DMS153 treated with DMSO at 0.1 percent for 48 hours (cell line): ENCODE measurements around the gene SLC38A6.
A peak's percentile ranks its signal among the peaks of the same experiment; 100 is the strongest.
"Not testable (repeated sequence)": the region's sequence is repeated elsewhere in the genome, so short reads cannot be mapped to it uniquely, and the experiment has no call there.

ENCODE experiments used
- DNase-seq: peaks from one replicate; lab custom pipeline; 2025; ENCODE audit not compliant: unreplicated experiment; lab: John Stamatoyannopoulos, UW

The SLC38A6 gene

DNA sequence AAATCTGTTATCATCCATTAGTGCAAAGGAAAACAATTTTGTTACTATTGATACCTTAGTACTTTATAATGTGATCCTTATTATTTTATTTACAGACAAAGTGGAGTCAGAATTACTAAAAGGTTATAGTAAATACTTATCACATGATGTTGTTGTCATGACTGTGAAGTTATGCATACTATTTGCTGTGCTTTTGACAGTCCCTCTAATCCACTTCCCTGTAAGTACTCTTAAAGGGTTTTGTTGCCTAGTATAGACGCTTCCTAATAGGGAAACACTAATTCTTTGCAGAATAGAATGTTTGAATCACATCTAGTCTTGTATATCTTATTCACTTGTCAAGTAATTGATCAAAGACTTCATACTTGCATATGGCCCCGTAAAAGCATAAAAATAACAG lies 69.4 kb downstream of the SLC38A6 start:
- no peak for DNase-seq

DNA sequence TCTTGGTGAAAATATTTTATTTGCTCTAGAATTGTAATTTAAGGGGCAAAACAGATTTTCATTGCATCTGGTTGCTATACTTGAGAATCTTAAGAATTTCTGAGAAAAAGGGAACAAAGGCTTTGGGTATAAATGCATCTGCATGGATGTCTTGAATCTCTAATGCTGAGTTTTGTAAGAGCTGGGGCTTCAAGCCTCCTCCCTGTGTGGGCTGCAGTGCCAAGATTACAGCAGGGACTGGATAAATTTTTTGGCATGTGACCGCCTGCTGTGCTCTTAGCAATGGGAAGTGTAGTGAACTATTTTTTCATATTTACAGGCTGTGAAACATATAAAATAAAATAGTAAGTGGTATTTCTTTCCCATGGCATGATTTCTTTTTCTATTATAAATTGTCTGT lies 70.0 kb downstream of the SLC38A6 start:
- no peak for DNase-seq

DNA sequence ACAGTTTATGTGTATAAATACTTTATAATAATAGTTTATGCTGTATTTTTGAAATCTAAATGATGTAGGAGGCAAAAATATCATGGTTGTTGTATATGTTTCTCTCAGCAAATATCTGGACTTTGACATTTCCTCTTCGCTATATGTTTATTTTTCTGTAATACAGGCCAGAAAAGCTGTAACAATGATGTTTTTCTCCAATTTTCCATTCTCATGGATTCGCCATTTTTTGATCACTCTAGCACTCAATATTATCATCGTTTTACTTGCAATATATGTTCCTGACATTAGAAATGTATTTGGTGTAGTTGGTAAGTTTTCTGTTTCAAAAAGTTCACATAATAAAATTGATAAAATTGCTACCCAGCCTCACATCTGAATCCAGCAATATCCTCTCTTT lies 70.6 kb downstream of the SLC38A6 start:
- DNase-seq = no peak

DNA sequence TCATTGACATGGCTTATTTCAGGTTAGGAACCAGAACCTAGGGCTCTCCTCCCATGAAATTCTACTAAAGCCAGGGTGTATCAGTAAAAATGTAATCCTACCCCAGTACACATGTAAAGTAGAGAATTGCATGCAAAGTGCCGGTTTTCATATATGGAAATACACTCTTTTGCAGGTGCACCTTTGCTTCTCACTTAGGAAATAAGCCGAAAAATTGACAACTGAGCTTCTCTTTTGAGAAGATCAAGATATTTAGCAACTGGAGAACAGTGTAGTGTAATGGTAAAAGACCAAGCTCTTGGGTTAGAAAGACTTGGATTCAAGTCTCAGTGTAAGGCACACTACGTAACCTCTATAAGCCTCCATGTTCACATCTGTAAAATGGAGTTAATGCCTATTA lies 82.4 kb downstream of the SLC38A6 start:
- no peak for DNase-seq

DNA sequence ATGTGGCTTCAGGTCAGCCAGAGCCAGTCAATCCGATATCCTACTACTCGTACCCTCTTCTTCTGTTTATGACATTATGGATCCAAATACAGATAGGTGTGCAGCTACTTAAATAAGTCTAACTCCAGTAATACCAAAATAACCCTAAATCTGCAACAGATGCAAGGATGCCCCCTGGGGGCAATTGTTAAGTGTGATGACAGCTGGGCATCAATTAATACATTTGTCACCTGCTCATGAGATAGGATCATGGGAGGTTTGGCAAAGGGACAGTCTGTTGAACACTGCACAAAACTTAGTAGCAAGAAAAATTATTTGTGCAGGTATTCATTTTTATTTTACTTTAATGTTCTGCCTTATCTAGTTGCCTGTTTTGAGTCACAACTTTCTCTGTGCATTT lies 83.2 kb downstream of the SLC38A6 start:
- no peak for DNase-seq

DNA sequence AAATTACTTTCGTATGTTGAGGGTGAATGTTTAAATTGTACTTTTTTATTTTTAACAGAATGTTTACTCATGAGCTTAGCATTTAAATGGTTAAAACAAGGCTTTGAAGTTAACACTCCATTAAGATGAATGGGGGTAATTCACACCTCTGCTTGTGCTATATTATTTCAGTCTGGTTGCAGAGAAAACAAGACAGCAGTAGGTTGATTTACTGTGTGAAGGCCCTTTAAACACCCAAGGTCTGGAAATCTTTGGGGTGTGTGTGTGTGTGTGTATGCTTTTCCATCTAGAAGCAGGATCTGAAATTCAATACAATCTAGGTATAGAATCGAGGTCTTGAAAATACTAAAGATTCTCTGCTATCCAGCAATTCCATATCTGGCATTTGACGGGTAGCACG lies 83.8 kb downstream of the SLC38A6 start:
- no peak for DNase-seq

DNA sequence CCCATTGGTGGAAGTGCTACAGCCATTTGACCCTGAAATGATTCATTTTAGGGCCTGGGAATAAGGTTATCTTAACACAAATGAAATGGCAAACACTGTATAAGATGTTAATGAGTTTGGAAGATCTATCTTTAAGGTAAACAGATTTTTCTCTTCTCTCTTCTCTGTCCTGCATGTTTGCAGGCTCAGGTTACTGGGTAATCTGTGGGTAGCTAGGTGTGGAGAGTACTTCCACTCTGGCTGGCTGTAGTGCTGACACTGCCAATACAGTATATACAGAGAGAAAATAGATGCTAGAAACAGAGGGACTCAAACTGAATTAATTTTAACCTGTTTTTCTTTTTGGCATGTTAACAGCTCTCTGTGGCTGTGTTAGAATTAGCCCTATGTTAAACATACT lies 84.6 kb downstream of the SLC38A6 start:
- peak; percentile 75 for DNase-seq

DNA sequence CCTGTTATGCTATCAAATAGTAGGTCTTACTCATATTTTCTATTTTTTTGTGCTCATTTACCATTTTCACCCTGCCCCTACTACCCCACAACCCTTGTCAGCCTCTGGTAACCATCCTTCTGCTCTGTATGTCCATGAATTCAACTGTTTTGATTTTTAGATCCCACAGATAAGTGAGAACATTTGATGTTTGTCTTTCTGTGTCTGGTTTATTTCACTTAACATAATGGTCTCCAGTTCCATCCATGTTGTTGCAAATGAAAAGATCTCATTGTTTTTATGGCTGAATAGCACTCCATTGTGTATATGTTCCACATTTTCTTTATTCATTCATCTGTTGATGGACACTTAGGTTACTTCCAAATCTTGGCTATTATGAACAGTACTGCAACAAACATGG lies 91.4 kb downstream of the SLC38A6 start:
- DNase-seq = not testable (repeated sequence)

DNA sequence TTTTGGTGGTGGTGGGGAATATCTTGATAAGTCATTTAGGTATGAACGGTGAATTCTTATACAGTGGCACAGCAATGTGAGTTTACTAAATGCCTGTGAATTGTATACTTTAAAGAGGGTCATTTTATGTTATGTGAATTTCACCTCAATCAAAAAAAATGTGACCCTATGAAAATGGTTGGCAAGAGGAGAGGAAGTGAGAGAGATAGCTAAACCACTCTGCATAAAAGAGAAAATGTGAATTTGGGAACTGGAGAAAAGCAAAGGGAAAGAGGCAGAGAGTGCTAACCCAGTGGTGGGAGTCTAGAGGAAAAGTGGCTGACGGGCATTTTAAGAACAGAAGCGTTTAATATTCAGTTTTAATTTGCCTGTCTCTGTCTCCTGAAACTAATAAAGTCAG lies 93.8 kb downstream of the SLC38A6 start:
- no peak for DNase-seq

DNA sequence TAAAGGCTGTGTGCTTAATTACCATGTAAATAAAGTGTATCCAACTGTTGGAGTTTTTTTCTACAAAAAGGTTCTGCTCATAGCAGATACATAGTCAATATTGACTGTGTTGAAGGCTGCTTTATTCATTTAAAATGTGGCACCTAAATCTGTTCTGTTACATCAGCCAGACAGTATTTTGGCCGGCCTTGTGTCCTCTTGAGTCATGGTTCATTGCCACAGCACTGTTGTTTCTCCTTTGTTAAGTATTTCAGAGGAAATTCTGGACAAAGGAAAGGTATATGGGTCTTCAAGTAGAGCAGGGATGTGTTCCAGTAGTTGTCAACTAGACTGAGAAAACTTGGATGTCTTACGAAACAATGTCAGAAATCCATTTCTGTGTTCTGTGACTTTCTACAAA lies 95.5 kb downstream of the SLC38A6 start:
- peak; percentile 30 for DNase-seq

DNA sequence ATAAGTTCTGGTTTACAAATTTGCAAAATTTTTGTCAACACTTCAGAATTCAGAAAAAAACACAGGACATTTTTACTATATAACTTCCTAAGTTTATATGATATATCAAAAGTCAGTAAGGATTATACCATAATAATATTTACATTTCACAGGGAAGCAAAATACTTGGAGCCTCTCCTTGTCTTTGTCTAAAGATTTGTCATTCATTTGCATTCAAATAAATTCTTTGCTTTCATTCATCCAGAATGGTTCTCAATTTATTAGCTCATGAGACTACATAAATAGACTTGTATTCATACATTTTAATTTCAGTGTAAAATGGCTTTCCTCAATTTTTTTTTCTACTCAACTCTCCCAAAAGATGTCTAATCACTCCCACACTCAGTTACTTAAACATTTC lies 96.4 kb downstream of the SLC38A6 start:
- no peak for DNase-seq

DNA sequence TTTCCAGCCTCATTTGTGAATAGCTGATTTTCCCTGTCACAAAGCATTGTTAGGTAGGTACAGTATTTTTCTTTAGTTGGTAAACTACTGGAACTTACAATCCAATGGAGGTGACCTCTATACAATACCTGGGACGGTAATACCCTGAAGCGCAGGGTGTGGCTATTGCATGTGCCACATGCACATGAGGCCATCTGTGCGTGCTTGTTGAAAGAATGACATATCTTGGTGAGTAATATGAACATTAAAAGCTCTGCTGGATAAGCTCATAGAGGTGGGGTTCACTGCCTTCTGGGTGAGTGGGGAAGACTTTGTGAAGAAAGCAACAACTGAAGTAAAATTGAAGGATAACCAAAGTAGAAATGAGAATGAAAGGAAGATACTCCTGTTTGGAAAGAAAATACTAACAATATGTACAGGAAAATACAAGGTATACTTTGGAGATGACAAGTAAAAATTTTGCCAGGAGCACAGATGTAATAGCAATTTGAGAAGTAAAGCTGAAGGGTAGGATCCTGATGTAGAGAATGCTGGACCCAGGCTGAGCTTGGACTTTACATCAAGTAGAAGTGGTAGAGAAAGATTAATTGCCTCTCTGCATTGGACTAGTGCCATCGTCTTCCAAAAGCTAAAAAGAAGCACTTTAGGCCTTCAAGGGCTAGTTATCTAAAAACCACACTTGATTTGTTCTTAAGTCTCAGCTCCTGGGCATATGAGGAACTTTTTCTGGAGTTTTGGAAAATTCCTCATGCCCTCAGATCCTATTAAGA lies 97.1 kb downstream of the SLC38A6 start:
- no peak for DNase-seq

DNA sequence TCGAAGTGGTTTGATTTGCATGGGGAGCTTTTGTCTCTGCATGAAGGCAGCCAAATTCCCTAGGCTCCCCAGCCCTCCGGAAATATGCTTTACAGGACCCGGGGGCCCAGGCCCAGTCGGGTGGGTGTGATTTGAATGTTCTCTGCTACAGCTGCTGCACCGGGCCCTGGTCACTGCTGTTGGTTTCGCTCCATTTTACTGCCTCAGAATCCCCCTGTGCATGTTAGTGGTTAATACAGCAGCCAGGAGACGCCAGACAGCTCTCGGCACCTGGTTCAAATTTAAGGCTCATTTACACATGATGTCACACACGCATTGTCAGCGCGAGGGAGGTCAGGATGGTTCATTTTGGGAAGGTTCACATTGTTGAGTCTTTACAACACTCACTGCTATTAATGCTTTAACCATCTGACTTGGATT lies 99.6 kb downstream of the SLC38A6 start:
- DNase-seq = no peak

DNA sequence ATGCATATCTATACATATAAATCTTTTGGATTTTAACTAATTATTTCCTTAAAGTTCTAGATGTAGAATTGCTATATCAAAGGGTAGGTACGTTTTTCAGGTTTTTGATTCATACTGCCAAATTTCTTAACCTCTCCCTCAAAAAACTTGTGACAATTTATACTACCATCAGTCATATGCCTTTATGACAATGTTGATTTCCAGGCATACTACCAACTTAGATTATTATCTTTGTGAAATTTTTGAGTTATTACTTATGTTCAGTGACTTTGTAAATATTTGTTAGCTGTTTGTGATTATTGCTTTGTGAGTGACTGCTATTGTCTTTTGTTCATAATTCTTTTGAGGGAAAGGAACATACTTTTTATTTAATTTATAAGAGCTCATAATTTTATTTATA lies 107.0 kb downstream of the SLC38A6 start:
- DNase-seq = no peak

DNA sequence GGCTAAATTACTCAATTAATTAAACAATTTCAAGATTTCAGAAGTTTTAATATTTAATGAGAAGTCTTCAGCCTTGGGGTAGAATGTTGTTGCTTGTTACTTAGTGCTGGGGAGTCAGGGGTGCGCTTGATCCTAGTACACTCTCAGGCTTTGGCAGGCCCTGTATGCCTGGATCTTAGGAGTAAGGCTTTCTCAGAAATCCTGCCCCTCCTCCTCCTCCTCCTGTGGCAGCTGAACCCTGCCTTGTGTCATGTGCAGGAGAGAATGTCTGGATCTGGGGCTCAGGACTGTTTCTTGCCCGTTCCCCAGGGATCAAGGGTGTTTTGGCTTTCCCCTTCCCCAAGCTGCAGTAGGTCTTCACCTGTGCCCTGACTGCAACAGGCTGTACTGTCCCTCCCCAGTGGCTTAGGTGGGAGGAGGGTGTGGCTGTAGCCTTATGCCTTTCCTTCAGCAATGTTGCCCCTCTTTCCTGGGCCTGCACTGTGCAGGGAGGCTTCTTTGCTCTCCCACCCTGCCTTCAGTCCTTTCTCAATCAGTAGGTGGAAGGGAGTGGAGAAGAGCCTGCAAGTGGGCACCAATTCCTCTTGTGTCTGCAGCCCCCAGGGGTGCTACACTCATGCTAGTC lies 108.2 kb downstream of the SLC38A6 start:
- DNase-seq = no peak

DNA sequence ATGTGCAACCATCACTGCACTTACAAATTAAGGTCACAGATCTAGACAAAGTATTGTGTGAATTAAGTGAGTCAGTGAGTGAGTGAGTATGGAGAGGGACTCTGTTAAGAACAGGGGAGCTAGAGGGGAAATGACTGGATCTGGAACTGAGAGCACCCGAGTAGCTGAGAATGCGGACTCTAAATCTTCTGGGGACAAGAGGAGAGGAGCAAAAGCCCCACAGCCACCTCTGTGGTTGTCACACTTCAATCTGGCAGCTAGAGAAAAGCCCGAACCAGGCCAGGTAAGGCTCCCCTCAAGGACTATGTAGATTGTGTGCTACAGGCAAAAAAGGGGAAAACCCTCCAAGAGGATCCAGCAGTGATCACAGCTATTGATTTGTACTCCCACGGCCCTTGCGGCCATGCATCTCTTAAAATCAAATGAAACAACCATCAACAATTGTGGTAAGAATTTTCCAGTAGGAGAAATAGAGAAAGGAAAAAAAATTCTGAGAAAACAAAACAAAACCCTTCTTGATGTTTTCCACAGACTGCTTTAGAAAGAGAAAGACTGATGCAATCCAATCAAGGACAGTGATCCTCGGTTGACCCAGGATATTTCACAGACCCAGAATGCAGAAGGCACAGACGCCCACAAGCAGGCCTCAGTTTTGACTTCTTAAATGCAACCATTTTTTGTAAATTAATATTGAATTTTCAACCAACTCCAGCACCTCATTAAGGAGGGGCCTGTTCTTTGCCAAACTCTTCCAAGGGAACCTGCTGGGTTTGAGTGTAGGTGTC lies 109.6 kb downstream of the SLC38A6 start:
- no peak for DNase-seq

DNA sequence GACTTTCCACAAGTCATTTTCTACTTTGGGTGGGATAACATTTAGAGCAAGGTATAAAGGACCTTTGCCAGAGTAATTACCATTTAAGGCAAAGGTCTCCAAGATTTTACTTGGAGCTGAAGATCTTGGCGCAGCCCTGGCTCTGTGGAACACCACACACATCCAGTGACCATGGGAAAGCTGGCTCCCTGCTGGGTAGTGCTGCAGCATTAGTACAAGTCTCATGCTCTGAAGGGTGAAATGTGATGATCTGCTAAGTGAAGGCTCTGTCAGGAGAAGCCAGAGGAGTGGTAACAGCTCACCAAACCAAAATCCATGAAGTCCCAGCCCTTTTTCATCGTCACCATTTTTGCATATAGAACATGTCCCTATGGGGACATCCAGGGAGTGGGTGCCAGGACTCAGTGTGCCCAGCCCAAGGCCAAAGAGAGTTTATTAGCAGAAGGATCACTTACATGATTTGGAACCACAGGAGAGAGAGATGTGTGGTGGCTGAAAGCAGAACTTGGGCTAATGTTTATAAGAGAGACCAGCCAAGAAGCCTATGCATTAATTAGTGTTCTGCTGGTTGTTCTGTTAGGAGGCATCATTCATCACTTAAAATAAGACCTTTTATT lies 110.7 kb downstream of the SLC38A6 start:
- DNase-seq = no peak

DNA sequence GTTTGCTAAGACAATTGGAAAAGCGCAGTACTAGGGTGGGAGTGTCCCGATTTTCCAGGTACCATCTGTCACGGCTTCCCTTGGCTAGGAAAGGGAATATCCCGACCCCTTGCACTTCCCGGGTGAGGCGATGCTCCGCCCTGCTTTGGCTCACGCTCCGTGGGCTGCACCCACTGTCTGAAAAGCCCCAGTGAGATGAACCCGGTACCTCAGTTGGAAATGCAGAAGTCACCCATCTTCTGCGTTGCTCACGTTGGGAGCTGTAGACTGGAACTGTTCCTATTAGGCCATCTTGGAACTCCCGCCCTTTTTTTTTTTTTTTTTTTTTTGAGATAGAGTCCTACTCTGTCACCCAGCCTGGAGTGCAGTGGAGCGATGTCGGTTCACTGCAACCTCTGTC lies 117.1 kb downstream of the SLC38A6 start:
- not testable (repeated sequence) for DNase-seq

DNA sequence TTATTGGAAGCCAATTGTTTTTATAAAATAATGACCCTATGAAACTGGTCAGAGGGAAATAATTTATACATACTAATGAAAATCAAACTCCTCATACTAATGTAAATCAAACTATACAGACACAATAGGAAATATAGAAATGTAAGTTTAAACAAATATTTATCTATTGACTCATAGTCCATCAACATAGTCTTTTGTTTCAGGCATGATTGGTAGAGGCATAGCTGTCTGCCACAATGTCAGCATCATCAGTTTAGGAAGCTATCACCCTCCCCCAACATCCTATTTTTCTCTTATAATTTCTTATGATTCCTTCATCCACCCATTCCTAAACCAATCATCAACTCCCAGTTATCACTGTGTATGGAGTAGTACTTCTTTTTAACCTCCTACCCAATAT lies 117.7 kb downstream of the SLC38A6 start:
- DNase-seq = no peak

DNA sequence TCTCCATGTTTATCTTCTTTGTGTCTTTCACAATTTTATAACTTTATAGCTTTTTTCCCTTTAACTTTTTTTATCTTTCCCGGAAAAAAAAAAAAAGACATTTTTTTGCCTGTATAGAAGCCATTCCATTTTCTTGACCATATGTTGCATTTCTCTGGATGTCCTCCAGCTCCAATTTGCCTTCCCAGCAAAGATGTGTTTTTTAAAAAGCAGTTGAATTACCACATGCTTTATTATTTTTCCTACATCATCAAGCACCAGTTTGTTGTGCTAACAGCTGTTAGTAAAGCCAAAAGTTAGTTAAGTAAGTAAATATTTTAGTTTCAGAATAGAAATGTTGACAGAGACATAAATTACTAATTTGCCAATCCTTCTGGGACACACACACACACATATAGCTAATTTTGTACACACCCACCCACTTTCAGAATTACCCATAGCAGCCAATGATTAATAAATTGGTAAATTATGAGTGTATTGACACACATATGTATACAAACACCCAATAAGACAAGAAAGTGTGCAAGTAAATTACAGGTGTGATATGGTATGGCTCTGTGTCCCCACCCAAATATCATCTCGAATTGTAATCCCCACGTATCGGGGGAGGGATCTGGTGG lies 118.3 kb downstream of the SLC38A6 start:
- DNase-seq = no peak
